Stimulated activated CD4-positive, alpha-beta T cell treated with anti-CD3 and anti-CD28 coated beads, Interleukin-4, amount 100 ng/mL, for 48 hours (primary cell): ENCODE measurements around the gene USP12.

Source experiments
- DNase-seq, 2 donors: peaks; one replicate each; pipeline ENCODE4 v3.0.0-alpha.2; 2020; ENCODE audit warnings: low read depth in 2 of 2

USP12 gene

DNA sequence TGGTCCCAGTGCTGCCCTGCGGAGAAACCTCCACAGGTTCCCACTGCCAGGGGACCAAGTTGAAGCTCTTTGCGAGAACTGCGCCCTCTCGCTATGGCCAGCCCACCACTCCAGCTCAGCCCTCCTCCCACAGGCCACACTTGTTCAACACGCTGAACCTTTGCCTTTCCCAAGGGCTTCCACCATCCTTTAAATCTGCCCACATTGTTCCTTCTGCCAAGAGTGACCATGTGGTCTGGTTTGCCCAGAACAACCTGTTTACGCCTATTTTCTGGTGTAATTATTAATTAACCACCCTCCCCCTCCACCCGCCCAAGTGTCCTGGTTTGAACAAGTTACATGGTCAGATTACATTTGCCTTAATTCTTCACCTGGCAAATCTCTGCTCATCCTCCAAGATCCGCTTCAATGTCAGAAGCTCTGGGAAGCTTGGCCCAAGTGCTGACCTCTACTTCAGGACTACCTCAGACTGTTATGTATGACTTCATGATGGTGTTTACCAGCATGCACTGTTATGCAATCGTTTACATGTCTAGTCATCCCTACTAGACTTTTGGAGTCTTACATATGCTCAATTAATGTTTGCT, 12.0 kb upstream of the USP12 start:
- DNase-seq: no peak

DNA sequence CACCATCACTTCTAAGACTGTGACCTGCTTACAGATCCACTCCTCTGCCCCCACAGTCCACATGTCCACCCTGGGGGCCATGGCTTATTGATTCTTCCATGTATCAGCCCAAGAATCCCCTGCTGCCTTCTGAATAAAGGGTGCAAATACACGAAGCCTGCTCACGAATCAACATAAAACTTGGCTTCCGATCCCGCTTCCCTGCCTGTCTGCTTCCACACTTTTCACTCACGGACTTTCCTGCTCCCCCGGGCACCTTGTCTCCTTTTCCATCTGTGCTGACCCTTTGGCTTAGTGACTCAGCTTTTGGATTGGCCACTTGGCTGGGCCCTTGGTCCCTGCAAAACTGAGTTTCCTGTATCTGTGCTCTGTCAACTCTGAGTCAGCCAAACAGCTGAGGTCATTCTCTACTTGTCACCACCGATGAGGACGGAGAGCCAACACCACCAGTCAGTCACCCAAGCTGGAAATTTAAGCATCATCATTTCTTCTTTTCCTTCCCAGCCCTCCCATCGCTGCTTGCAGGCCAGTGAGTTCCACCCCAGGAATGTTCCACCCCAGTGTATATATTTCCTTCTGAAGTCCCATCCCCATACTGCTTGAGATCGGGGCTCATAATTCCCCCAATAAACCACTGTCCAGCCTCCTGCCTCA, 11.4 kb upstream of the USP12 start:
- DNase-seq: no peak

DNA sequence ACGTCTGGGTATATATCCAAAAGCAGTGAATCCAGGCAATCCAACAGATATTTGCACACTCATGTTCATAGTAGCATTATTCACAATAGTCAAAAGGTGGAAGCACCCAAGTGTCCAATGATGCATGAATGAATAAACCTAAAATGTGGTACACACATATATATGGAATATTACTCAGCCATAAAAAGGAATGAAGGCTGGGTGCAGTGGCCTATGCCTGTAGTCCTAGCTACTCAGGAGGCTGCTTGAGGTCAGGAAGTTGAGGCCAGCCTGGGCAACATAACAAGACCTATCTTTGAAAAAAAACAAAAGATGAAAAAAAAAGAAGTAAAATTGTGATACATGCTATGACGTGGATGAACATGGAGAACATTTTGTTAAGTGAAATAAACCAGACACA, 10.4 kb upstream of the USP12 start:
- DNase-seq: no peak

DNA sequence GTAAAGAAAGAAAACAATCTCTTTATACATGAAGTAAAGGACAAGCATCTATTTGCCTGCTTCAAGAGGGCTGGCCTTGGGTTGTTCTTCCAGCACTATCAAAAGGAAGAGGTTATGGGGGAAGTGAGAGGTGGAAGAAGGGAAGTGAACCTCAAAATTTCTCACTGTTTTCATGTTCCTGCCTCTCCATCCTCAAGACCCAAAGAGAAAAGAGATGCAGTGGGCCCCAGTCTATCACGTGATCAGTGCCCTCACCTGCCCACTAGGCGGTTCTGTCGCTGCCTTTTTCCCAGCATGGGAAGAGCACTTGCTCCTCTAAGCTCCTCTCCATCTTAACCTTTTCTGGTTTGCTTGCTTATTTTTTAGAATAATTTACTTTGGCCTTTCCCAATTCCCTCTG, 6.2 kb upstream of the USP12 start:
- DNase-seq: no peak

DNA sequence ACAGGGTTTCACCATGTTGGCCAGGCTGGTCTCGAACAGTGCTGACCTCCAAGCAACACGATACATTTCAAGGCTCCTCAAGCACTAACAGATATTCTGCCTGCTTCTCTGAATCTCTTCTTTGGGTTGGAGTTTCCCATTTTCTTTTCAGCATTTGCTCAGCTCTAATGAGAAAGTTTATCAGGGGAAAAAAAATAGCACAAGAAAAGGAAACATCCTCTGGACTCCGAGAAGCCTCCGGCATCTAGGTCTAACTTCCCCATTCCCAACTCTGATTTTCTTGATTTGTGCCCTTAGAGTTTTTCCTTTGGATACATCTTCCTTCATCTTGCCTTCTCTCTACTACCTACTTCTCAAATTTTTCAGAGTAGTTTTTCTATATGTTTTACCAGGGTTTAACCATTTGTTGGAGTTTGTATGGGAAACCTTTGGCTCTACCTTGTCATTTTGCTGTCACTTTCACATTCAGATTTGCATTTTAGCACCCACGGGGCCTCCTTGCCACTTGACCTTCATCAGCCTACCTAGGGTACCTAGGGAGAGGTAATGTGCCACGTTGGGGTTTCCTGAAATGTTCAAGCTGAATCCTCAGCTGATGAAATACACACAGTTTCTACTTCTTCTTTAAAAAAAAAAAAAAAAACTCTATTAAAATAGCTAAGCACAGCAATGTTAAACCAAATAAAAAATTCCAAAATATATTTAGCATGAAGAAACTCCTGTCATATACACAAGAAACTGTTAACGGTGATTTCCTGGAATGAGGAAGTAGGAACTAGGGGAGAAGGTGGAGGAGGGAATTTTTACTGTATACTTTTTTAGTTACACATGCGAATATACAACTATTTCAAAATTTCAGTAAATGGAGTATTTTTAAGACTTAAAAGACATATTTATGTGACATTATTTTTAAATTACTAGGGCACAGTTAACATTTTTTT, 5.1 kb upstream of the USP12 start:
- DNase-seq: no peak

DNA sequence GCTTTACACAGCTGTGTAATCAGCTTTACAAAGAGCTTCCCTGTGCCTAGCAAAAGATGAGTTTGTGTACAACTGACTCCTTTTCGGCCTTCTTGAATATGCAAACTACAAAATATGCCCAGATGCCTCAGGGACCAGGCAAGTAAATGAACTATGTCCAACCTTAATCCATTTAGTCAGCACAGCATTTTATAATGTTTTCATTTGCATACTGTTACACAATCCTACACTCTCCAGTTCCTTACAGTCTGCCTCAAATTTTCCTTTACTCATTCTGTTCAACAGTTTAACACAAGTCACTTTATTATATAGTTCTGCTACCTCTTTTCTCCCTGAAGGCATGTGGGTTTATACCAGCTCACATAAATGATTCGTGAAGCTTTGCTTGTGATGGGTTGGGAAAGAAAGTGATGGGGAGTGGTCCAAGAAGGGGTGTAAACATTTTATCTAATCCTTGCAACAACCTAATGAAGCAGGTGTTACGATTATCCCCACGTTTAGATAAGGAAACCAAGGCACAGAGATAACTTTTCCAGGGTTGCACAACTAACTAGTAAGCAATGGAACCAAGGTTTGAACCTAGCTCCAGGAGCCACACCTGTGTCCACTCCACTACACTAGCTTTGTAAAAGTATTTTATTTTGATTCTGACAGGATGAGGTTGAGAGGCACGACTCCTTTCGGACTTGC, 3.3 kb upstream of the USP12 start:
- no peak for DNase-seq

DNA sequence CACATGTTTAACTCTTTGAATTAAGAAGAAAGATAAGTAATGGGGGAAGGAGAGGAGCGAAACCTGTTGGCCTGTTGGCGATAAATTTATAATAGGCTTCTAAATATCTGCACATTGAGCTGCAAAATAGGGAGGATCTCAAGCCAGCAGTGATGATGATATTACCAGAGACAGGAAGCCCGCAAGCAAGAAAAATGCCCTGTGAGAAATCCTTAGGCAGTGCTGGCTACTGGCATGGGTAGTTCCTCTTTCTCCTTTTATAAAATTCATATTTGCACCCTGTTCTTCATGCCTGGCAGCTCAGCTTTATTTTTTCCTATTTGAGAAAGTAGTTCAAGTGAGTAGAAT, 858 bp upstream of the USP12 start:
- DNase-seq: no peak

DNA sequence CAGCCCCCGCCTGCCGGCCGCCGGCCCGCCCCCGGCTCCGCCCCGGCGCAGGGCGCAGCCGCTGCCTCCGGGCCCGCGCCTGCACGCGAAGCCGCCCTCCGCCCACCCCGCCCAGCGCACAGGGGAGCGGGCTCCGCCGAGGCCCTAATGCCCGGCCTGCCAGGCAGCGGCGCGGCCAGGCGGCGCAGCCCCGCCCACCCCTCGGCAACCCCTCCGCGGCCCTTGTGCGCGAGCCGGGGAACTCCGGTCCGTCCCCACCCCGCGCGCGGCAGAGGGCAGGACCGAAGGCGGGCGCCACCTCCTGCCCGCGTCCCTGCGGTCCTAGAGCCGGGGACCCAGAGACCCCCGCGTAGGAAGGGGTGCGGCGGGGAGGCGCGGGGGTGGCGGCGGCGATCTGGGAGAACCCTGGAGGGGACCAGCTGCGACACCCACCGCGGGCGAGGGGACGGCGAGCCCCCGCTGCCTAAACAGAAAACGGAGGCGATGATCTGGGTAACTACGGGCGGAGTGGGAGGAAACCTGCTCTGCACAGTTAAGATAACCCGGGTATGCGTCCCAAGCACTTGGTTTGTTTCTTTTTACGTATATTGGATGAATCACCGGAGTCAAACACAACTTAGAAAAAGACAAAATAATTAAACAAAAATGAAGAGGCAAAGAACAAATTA, 350 bp upstream of the USP12 start:
- DNase-seq: peak; percentile 75 to 86

DNA sequence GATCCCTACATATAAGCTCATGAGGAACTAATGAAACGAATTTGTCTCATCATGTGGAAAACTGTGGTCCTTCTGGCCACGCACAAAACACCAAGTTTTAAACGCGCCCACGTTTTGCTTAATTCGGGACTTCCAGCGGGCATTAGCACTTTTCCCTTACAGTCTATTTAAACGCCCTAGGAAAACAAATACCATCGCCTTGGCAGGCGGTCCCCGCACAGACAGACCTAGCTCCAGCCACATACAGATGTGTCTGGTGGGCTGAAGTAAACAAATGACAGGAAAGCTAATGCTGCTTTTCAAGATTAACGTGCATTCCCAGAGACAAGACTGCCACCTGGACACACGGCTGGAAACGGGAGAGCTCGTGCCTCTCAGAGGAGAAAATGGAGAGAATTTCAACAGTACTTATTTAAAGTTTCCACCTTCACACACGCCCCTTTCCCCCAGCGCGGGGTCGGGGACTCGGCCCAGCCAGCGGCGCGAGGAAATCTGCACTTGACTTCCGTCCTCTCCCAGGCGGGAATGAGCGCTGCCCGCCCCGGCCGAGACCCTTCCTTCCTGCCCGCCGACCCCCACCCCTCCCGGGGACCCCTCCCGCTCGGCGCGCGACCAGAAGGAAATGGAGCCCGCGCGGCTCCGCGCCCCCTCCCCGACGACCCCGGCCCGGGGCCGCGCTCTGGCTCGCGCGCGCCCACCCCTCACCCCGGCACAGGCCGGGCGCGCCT, 931 bp downstream of the USP12 start:
- peak; percentile 13 to 30 for DNase-seq

DNA sequence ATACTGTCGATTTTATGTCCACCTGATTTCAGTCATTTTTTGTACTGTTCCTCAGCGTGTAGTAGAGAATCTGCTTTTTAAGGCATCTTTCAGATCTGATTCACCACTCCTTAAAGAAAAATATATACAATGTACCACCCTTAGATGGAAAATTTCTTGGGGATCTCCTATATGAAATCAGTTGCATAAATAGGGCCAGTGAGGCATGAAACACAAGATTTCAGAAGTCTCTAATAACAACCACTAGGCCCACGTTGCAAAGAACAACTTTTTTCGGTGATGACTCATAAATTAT, 1.4 kb downstream of the USP12 start:
- DNase-seq: no peak

DNA sequence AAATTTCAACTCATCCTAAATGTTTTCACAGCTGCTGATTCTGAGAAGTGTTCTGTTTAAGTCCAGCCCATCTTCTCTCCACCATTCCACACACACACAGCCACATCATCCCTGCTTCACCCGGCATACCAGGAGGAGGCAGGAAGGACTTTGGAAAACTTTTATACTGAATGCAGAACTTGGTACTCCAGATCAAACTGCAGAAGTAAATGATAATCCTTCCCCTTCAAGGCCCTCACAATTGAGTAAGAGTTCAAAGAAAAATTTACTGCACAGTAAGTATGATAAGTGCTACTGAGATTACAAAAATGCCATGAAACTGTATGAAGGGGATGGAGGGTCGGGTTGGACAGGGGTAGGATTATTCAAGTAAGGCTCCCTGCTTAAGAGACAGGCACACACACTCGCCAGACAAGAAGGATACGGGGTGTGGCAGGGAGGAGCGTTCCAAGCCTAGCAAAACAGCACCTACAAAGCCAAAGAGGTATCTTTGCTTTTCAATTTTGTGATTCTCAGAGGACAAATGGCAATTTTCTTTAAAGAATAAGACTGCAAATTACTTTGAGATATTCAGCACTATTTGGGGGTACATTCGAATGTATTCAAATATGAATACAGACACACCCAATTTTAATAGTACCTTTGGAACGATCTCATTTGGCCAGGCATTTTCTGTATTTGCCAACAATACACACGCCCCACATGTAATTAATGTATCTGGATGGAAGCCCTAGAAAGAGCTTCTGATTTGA, 2.5 kb downstream of the USP12 start:
- no peak for DNase-seq

DNA sequence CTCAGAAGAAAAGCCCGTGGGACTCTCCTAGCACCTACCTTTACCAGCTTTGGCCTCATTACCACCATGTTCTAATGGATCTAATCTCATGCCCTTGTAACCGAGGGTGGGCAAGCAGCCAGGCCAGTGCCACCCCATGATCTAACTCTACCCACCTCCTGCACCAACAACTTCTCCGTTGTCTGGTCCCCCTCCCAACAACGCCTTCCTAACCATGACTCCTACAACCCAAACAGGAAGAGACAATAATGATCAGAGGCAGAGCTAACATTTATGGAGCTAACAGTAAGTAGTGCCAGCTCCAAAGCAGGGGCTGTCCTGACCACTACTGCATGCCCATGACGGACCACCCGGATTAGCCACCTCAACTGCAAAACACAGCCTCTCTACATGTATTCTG, 3.5 kb downstream of the USP12 start:
- no peak for DNase-seq

DNA sequence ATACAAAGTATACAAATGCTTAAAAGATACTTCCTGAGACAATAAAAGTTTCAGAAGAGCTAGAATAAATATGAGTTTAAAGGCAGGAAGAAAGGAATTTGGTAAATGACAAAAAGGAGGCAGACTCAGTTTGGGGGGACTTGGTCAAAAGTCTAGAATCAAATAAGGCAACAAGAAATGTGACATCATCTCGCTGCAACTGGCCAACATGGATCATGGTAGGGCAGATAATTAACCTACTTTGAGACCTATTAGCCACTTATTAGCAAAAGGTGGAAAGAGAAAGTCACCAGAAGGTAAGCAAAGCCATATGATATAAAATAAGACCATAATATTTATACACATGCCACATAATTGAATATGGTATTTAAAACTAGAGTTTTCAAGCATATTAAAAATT, 5.3 kb downstream of the USP12 start:
- no peak for DNase-seq

DNA sequence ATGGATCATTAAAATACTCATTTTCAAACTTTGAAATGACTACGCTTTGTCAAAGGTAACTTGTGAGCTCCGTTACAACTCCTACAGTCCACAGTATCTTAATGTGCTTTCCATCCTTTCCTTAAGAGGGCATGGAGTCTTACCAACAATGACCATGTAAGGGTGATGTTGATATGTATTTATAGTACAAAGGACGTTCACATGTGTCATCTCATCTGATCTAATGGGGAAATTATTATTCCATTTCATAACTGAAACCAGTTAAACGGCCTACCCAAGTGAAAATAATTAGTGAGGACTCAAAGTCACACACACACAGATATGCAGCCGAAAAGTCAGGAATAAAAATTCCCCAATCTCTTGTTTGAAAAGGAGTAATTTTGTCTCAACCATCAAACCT, 9.6 kb downstream of the USP12 start:
- no peak for DNase-seq

DNA sequence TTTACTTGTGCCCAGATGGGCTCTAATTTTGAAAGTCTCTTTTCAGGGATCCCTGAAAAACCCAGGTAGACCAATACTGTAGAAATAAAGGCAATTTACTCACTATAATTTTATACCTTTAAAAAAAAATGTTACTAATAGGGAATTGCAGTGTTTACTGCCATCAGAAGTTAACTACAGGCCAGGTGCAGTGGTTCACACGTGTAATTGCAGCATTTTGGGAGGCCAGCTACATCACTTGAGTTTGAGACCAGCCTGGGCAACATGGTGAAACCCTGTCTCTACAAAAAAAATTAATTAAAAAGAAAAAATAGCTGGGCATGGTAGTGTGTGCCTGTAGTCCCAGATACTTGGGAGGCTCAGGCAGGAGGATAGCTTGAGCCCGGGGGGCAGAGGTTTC, 10.2 kb downstream of the USP12 start:
- no peak for DNase-seq

DNA sequence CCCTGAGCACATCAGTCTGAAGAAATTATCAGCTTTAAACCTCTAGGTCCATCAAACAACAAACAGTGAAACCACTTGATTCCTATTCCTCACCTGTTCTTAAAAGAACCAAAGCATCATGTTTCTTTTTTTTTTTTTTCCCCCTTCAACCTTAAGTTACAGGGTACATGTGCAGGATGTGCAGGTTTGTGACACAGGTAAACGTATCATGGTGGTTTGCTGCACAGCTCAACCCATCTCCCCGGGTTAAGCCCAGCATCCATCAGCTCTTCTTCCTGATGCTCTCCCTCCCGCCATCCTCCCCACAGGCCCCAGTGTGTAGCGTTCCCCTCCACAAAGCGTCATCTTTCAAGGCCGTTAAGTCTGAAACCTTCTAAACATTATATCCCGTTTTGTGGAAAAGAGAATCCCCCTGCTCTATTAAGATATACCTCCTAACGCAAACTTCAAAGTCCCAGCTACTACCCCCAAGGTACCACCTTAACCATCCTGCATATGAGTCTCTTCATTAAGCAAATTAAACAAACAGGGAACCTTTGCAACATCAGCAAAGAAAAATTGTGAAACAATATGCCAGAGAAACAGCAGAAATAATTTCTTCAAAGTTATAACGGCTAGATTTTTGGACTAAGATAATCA, 10.8 kb downstream of the USP12 start:
- no peak for DNase-seq

DNA sequence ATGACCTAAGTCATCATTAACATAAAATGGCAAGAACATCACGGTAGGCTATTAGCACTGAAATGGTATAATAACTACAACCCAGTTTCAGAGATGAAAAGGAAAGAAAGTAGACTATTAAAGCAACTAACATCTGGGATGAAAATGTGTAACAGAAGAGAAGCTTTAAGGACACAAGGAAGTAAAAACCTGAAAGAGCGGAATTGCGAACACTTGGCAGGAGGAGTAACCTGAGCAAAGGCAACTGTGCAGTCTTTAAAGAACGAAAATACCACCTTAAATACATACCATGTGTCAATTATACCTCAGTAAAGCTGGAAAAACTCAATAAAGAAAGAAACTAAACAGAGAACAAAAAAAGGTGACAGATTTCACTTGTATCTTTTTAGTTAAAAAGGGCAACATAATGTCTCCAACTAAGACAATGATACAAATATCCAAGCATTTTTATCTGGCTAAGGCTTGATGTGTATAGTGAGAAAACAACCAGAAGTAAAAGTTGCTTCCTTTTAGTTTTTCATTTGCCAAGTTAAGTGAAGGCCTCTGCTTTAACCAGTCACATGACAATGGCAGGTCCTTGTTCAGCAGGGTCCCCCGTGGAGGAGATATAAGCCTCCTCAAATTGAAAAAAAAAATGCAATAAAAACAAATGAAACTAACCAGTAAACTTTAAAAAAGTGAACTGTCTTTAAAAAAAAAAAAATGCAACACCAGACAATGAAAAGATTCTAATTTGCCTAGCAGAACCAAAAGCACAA, 11.6 kb downstream of the USP12 start:
- DNase-seq: no peak

DNA sequence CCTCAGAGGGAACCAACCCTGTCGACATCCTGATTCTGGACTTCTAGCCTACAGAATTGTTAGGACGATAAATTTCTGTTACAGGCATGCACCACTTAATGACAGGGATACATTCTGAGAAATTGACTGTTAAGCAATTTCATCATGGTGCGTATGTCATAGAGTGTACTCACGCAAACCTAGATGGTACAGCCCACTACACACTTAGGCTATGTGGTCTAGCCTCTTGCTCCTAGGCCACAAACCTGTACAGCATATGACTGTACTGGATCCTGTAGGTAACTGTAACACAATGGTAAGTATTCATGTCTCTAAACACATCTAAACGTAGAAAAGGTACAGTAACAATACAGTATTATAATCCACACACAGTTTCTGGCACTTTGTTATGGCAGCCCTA, 13.3 kb downstream of the USP12 start:
- DNase-seq: no peak

DNA sequence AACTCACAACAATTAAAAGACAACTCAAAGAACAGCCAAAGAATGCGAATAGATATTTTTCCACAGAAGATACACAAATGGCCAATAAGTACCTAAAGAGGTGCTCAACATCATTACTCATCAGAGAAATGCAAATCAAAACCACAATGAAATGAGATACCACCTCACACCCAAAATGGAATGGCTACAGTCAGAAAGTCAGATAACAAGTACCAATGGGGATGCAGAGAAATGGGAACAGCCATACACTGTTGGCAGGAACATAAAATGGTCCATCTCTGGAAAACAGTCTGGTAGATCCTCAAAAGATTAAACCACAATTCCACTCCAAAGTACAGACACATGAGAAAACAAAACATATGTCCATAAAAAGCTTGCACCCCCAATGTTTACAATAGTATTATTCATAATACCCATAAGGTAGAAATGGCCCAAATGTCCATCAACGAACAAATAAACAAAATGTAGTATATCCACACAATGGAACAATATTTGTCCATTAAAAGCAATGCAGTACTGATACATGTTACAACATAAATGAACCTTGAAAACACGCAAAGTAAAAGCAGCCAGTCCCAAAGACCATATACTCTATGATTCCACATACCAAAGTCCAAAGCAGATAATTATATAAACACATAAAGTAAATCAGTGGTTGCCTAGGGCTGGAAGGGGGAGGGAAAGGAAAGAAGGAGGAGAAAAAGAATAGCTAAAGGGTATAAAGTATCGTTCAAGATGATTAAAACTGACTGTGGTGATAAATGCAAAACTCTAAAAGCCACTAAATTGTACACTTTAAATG, 19.6 kb downstream of the USP12 start:
- no peak for DNase-seq
